ENCODE data around the gene PAX7. TPM values are rescaled to one million over a fixed set of nuclear protein-coding genes. Genes with fewer than 3 reads are reported as not detected.

The PAX7 gene
- total RNA-seq, 1 donor from 2014 or later, result 1.4 TPM

DNA sequence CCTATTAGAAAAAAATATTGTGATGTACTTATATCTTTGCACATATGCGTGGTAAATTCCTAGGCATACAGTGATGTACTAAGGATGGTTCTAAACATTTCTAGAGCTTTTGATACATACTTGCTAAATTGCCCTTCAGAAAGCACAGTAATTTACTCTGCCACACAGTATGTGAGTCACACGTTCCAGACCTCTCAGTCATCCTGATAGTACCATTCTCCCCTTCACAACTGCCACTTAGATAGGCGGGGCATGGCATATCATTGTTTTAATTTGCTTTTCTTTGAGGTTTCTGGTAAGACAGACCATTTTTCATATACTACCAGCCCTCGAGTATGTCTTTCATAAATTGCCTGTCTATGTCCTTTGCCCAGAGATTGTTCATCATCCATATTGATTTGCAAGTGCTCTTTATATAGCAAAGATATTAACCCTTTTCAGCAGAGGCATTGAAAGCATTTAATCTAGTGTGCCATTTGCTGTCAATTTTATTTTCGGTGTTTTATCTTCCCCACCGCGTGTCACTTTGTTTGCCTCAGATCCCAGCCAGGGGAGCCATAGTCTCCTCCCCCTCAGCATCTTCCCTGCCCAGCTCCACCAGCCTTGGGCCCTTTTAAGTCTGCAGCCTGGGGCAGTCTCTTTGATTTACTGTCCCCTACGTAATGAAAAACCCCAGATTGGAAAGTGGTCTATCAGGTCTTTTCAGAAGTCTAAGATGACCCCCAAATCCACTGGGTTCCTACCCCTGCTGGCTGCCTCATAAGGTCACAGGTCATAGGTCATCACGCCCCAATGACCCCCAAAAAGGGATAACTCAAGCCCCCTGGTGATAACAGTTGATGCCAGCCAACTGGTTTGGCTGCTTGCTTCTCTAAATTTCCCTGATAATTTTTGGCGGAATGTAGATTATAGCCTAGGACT lies 11.8 kb upstream of the PAX7 start:
- no peak for DNase-seq

DNA sequence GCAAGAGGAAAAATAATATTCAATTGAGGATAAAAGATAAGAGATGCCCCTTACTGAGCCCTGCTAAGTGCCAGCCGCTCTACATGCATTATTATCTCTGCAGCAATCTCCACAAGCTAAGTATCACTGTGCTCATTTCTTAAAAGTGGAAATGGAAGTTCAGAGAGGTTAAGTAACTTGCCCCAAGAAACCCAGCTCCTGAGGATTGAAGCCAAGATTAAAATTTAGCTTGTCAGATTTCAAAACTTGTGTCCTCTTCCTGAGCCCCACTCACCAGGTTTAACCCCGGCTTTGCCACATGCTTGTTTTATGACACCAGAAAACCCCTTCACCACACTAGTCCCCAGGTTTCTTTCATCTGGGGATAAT lies 11.2 kb upstream of the PAX7 start:
- no peak for DNase-seq

DNA sequence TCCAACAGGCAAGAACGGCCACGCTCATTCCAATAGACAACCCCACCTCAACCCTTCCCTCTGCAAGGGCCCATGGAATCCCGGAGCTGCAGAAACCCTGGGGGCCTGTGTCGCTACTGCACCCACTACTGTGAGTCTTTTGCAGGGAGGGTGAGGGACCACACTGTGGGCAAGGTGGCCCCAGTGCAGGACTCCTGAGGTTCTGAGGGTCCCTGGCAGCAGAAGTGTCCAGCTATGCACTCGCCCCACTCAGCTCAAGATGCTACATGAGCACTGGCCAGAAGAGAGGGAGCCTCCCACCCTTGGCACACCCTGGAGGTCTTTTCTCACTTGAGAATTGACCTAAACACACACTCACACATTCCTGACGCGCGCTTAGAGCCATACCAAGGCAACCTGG lies 2.1 kb upstream of the PAX7 start:
- no peak for DNase-seq

DNA sequence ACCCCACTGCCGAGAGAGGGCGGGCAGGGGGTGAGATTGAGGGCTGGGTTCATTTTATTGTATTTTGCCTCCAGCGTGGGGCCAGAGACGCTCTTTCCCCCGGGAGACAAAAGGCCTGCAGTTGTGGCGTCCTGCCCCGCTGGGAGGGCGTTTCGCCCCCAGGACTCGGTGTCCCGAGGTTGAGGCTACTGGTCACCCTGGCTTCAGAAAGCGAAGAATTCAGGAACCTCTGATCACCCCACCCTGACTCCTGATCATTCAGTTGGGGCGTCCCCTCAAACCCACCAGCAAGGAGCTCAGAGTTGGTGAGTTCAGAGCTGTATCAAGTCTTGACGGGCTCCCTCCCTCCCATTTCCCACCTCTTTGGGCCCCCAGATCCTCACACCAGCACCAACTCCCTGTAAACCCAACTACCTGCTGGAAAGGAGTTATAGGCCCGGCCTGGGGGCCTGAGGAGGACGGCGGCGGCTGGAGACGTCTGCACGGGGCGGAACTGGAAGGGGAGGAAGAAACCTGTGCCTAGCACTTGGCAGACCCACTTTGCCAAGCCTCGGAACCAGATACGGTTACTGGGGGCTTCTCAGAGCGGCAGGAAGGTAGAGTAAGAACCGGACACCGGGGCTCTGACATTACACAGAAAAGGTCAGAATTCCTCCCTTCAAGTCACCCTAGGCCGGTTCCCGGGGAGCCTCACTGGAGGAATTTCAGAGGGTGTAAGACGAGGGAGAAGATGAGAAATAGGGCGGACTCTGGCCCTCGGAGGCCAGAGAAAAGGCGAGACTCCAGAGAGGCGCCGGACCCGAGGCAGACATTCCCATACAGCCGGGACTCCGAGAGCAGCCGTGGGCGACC lies 761 bp upstream of the PAX7 start:
- DNase-seq, result no peak

DNA sequence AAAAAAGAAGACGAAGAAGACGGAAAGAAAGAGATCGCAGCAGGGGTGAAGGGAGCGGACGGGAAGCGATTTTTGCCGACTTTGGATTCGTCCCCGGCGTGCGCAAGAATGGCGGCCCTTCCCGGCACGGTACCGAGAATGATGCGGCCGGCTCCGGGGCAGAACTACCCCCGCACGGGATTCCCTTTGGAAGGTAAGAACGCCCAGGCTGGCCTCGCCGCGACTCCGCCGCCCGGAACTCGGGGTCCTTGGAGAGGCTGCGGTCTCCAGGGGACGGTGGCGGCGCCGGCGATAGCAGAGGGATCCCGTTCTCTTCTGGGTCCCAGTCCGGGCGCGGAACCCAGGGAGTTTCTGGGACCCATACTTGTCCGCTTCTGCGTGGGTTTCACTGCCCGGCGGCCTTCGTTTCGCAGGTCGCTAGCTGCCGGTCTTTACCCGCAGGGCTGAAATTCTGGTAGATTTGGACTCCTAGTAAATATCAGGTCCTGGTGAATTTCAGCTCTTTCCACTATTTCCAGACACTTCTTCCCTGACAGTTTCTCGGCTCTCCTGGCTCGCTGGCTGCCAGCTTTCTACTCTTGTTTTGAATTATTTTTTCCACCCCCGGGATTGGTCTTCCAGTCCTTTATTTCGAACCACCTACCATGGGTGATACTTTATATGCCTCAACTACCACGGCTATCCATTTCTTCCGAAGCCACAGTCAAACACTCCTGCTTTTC lies 1.0 kb downstream of the PAX7 start:
- no peak for DNase-seq

DNA sequence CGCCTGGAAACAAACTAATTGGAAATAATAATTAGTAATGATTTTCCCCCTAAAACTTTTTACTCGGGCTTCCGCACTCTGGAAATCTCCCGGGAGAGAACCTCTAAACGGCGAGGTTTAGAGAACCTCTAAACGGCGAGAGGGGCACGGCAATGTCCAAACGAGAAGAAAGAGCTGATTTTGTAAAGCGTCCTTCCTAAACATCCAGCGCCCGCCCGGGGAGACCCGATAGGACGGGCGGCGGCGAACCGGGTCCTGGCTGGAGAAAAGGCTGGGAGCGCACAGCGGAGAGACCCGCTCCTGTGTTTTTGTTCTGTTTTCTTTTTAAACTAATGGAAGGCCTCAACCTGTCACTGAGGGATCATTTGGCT lies 1.6 kb downstream of the PAX7 start:
- DNase-seq, result no peak

DNA sequence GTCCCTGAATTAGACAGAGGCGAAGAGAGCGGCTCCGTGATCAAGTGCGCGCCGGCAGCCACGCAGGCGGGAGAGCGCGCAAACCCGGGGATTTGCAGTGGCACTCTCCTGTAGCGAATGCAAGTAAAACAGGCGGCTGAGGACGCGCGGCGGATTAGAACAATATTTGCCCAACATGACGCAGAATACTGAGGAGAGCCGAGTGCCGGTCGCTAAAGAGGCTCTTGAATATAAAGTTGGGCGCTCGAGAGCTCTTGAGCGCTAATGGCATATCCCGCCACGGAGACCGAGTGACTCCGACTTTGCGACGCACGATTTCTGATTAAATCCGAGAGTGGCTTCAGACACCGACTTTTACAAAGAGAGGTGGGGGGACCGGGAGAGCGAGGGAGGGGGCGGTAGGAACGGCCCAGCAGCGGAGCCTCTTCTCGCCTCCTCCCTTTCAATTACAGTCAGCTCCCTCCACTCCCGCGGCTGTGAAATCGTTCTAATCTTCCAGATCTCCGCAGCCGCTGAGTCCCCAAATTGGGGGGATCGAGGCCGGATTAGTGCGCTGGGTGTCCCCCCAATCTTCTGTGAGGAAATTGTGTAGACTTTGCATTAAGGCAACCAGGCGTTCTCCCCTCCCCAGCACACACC lies 2.3 kb downstream of the PAX7 start:
- DNase-seq, result no peak

DNA sequence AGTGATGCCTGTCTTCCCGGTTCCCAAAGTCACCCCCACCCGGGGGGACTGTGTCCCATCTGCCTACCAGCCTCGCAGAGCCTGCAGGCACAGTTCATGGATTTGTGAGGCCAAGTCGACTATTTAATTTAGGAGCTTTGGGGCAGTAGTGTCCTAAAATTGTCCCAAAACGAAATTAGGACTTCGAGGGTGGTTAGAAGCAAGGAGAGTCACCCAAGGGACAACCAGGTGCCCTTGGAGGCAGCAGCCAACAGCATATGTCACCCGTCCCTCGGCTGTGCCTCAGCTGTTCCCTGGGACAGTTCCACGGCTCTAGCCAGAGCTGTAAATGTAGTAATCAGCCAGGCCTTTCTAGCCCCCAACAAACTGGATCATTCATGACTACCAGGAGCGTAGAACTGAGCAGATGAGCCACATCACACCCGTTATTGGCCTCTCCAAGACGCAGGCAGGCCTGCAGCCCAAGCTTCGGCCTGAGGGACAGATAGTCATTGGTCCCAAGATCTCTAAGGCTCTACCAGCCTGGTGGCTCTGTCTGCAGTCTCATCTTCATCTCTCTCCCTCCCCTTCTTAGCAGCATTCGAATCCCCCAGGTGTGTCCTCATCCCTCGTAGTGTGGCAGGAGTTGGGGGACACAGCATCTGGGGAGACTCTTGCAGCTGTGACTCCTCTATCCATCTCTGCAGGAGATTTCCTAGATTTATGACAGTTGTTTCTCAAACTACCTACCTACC lies 2.9 kb downstream of the PAX7 start:
- DNase-seq, result no peak

DNA sequence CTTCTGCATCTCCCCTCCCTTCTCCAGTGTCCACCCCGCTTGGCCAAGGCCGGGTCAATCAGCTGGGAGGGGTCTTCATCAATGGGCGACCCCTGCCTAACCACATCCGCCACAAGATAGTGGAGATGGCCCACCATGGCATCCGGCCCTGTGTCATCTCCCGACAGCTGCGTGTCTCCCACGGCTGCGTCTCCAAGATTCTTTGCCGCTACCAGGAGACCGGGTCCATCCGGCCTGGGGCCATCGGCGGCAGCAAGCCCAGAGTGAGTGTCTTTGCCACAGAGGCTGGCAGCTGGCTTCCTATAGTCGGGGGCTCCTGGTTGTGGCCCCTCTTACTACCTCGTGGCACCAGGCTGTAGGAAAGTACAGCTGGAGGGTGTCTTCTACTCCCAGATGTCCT lies 3.6 kb downstream of the PAX7 start:
- DNase-seq, result no peak

DNA sequence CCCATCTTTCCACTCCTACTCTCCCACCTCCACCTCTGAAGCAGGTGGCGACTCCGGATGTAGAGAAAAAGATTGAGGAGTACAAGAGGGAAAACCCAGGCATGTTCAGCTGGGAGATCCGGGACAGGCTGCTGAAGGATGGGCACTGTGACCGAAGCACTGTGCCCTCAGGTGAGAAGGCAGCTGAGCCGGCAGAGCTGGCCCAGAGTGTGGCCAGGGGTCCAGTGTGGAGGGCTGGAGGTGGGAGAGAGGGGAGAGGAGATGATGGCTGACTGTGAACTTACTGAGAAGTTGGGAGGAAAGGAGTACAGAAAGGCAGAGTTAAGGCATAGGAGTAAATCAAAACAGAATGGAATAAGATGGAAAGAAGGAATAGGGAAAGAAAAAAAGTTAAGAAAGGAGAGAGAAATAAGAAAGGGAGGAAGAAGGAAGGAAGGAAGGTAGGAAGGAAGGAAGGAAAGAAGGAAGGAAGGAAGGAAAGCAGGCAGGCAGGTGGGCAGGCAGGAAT lies 4.5 kb downstream of the PAX7 start:
- no peak for DNase-seq

DNA sequence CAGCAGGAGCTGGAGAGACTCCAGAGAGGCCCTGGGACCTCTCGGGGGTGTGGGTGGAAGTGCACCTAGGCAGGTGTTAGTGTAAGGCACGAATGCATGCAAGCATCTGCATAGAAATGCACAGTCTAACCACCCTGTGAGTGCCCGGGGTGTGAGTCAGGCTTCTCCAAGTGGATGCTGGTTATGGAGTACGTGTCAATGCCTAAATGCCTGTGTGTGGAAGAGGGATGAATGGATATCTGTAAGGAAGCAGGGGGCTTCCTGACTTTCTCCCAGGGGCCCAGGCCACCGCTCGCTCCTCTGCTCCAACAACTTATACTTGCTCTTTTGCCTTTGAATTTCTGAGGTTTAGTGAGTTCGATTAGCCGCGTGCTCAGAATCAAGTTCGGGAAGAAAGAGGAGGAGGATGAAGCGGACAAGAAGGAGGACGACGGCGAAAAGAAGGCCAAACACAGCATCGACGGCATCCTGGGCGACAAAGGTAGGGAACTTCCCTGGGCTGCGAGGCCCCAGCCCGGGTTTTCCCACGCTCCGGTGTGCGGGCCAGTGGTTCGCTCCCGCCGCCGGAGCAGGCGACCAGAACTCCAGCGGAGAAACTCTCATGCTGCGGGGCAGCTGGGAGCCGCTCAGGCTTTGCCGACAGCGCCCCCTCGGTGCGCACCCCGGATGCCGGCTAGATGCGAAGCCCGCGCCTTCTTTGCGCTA lies 5.4 kb downstream of the PAX7 start:
- no peak for DNase-seq

DNA sequence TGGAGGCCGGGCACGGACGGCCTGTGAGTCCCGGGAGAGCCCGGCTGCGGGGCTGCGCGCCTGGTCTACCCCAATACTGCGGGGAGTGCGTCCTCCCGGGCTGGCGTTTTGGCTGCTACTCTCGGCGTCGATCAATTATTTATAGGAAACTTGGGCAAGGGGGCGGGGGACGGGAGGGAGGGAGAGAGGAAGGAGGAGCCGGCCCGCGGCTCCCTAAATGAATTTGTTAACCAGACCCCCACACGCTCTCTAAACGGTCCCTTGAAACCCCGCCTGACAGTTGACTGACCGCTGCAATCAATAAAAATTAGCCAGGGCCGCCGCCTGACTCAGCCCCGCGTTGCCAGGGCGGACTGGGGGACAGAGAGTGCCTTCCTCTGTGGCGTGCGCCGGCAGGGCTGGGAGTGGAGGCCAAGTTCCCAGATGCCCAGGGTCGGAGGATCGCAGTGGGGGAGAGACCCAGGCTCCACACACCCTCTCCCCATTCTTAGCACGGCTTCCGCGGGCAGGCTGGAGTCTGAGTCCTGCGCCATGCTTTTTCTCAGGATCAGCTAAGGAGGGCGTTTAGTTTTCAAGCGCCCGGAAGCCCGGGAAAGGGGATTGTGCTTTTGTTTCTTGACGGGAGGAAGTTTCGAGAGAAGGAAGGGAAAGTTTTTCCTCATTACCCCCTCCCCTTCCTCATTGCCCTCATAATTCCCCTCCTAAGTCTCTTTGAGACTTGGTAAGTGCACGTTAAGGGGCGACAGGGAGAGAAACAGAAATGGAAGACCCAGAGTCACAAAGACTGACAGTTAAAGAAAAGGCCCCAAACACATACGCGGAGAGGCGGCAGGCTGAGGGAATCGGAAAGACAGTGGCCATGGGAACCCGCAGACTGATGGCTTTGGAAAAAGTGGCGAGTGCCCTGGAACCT lies 6.2 kb downstream of the PAX7 start:
- no peak for DNase-seq

DNA sequence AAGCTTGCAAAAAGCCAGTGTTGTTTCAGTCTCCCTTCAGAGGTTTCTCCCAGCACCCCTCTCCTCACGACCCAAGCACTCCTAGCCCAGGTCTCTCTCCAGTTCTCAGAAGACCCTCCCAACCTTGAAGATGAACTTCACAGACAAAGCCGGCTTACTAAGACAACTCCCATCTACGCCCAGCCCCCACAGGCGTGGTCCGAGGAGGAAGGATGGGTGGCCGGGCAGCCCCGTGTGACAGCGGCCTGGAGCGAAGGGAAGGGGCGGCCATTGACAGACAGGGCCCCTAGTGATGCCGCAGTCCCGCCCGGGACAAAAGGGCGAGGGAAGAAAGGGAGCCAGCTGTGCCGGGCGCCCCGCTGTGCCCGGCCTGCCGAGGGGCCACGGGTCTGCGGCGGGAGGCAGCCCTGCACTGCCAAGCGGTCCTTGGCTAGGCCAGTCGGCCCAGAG lies 6.9 kb downstream of the PAX7 start:
- DNase-seq, result no peak

DNA sequence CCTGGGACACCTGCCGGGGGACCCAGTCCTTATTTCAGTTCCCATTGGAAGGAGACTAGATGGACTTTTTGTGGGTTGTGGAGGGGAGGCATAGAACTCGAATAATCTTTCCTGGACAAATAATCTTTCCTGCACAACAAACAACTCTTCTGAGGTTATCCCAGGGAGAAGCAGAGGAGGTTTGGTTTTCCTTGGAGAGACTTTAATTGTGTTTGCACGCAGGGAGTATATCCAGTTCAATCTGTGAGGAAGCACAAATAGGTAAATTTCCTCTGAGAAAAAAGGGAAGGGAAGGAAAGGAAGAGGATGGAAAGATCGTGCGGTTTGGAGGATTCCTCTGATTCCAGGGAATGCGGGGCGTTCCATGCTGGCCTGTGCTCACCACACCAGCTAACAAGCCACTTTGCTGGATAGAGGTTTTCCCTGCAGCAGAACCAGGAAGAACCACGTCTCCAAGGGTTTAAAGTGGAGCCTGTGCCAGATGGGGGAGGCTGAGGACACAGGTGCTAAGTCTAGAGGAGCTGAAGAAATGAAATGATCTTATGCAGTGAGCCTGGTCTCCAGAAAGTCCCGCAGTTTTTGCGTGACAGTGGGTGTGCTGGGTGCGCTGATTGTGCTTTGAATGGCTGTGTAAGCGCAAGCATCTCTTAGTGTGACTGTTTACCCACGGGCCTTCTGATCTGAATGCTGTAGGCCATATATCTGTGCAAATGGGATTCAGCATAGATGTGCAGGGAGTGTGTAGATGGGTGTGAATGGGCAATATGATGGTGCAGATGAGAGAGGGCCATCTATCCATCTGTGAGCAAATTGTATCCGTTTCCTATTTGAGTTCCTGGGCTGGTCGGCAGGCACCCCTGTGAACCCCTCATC lies 7.6 kb downstream of the PAX7 start:
- no peak for DNase-seq

DNA sequence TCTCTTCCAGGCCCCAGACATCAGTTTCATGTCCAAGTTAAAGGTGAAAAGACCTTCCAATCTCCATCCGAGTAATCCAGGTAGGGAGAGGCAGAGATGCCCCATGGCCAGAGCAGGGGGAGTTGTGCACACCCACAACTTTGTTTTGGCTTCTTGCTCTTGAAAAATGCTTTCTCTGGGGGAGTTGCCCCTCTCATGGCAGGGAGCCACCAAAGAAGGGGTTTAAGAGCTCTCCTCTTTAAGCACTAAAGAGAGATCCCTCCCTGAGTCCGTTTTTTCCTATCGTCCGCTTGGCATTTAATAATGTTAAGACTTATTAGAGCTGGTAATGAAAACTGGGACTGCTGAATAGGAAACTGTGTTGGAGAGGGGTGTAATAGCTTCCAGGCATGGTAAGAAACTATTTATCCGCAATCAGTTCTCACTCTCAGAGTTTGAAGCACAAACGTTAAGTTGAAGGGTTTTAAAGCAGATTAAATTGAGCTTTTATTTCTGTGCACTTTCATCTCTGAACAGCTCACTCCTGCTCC lies 8.3 kb downstream of the PAX7 start:
- DNase-seq, result no peak

DNA sequence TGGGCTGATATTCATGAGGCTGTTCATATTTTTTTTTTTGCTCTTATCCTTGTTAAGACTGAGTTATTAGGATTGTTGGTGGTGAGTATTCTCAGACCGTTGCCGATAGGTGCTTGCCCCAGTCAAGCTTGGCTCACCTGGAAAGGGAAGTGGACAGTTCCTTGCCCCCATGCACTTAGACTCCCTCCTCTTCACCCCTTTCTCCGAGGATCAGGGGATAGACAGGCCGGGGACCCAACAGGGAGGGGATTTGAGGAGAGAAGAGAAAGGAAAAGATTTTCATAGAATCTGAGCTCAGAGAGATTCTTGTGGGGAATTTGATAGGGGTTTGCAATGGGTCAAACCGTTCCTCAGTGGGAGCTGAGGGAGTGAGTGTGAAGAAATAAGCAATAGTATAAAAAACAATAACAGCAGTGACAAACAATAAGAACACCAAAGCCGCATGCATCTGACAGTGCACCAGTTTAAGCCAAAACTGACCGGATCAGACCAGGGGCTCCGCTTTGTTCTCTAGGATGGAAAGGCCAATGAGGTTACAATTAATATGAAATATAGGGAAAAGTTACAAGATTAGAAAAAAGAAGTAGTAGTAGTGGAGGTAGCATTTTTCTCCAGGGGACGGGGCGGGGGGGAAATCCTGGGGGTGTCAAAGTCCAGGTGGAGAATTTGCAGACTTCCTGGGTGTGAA lies 8.9 kb downstream of the PAX7 start:
- DNase-seq, result no peak

DNA sequence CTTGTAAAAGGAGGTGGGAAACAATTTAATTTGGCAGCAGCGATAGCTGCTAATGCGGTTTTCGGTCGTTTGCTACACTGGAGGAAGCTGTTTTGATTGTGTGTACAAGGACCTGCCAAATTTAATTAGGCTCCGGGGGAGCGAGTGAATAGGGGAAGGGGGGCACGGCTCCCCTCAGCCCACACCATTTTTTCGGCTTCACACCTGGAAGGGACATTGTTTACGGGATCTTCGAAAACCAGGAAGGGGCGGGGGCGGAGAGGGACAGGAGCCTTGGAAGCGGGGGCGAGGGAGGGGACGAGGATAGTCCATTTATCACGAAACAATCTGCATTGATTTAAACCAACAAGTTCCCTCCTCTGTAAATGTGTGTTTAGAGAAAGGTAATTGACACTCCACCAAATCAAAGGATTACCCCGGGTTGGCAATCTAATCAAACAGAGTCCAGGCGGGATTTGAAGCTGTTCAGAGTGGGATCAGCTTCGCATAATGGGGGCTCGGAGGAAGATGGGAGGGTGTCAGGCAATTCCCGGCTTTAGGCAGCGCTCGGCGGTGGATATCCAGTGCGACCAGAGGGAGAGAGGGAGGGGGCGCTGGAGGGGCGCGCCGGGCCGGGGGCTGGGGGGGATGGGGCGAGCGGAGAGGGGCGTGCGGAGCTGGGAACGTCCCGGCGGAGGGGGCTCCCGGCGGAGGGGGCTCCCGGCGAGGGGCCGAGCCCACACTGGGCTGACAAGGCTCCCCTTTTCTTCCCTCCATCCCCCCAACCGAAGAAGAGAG lies 9.8 kb downstream of the PAX7 start:
- DNase-seq, result no peak

Measured in skin of body (tissue), 2 donors.